Ishikawa (cell line): ENCODE data around the gene CYP17A1.

Experiments
- CEBPB ChIP-seq: IDR thresholded peaks from 2 replicates; pipeline ENCODE4 v1.6.1; 2012
- CREB1 ChIP-seq: IDR thresholded peaks from 2 replicates; pipeline ENCODE4 v1.6.1; 2012; ENCODE audit warnings: low read depth
- EGR1 ChIP-seq: IDR thresholded peaks from 2 replicates; pipeline ENCODE4 v1.6.1; 2012
- EP300 ChIP-seq: IDR thresholded peaks from 2 replicates; pipeline ENCODE4 v1.6.1; 2012; ENCODE audit warnings: borderline replicate concordance
- FOXM1 ChIP-seq: IDR thresholded peaks from 2 replicates; pipeline ENCODE4 v1.6.1; 2012; ENCODE audit warnings: low read depth, borderline replicate concordance
- MAX ChIP-seq: IDR thresholded peaks from 2 replicates; pipeline ENCODE4 v1.6.1; 2012
- NFIC ChIP-seq: IDR thresholded peaks from 2 replicates; pipeline ENCODE4 v1.6.1; 2012
- RAD21 ChIP-seq: IDR thresholded peaks from 2 replicates; pipeline ENCODE4 v1.6.1; 2012; ENCODE audit warnings: low read depth
- REST ChIP-seq: IDR thresholded peaks from 2 replicates; pipeline ENCODE4 v1.6.1; 2012; ENCODE audit warnings: low read depth, mild to moderate bottlenecking
- TAF1 ChIP-seq: IDR thresholded peaks from 2 replicates; pipeline ENCODE4 v1.6.1; 2012; ENCODE audit warnings: low read depth, mild to moderate bottlenecking
- TCF12 ChIP-seq: IDR thresholded peaks from 2 replicates; pipeline ENCODE4 v1.6.1; 2012; ENCODE audit warnings: low read depth
- TEAD4 ChIP-seq: IDR thresholded peaks from 2 replicates; pipeline ENCODE4 v1.6.1; 2012
- USF1 ChIP-seq: IDR thresholded peaks from 2 replicates; pipeline ENCODE4 v1.6.1; 2012
- YY1 ChIP-seq: IDR thresholded peaks from 2 replicates; pipeline ENCODE4 v1.6.1; 2012; ENCODE audit warnings: low read depth

GRCh38 chr10:102868911-102869257 is 31.7 kb upstream of the CYP17A1 start:
- TF ChIP-seq RAD21 (no peak), TCF12 (no peak), NFIC (no peak), USF1 (no peak), EP300 (no peak), CREB1 (no peak), MAX (no peak), EGR1 (no peak), TEAD4 (no peak), REST (no peak), CEBPB (no peak), FOXM1 (no peak), YY1 (no peak), TAF1 (no peak)
